ENCODE data around the gene NR3C2.

DNA sequence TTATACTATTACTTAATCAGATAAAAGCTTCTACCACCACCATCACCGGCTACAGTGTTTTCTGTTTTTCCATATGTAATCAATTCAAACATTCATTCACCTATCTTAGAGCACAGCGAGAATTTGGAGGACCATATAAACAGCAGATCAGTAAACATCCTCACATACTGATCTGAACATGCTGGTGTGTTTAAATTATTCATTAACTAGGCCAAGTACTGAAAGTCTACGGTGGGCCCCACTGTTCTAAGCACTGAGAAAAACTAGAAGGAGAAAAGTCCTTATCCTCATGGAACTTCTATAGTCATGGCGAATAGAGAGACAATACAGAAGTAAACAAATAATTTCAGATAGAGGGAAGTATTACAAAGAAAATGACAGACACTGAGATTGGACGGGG lies 176.6 kb downstream of the NR3C2 start:
- no peak for TF ChIP-seq EZH2 (IDR thresholded peaks at IDR 0.05; ENCODE audit: borderline replicate concordance, low read length)
- TF ChIP-seq, protein P1, sequence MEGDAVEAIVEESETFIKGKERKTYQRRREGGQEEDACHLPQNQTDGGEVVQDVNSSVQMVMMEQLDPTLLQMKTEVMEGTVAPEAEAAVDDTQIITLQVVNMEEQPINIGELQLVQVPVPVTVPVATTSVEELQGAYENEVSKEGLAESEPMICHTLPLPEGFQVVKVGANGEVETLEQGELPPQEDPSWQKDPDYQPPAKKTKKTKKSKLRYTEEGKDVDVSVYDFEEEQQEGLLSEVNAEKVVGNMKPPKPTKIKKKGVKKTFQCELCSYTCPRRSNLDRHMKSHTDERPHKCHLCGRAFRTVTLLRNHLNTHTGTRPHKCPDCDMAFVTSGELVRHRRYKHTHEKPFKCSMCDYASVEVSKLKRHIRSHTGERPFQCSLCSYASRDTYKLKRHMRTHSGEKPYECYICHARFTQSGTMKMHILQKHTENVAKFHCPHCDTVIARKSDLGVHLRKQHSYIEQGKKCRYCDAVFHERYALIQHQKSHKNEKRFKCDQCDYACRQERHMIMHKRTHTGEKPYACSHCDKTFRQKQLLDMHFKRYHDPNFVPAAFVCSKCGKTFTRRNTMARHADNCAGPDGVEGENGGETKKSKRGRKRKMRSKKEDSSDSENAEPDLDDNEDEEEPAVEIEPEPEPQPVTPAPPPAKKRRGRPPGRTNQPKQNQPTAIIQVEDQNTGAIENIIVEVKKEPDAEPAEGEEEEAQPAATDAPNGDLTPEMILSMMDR (IDR thresholded peaks at IDR 0.05; ENCODE audit: low read length), result no peak

All from OCI-LY1 (cell line).